NCI-H1694 treated with DMSO at 0.1 percent for 48 hours (cell line): ENCODE results near the gene HSFX3.
"Not testable (repeated sequence)": the region's sequence is repeated elsewhere in the genome, so short reads cannot be mapped to it uniquely, and the experiment has no call there.

ENCODE experiments used
- DNase-seq: peaks from one replicate; lab custom pipeline; 2025; lab: John Stamatoyannopoulos, UW

The HSFX3 gene

GRCh38 chrX:149549701-149550100 is at the start of gene HSFX3:
HSFX3 (minus strand) TSS chrX:149549924; CDS start chrX:149549852, 72 bp downstream.
- not testable (repeated sequence) for DNase-seq

- DNase-seq = not testable (repeated sequence)
Measured at GRCh38 chrX:149598603-149599002, 48.9 kb upstream of the HSFX3 start.

GRCh38 chrX:149595943-149596342 is 46.2 kb upstream of the HSFX3 start:
- not testable (repeated sequence) for DNase-seq

GRCh38 chrX:149595214-149595613 is 45.5 kb upstream of the HSFX3 start, which contains the start of gene HSFX2:
HSFX2 (minus strand) TSS chrX:149595314; CDS start chrX:149594700, 614 bp downstream.
- DNase-seq = not testable (repeated sequence)

- not testable (repeated sequence) for DNase-seq
Measured at GRCh38 chrX:149590993-149591392, 41.3 kb upstream of the HSFX3 start.

- not testable (repeated sequence) for DNase-seq
Measured at GRCh38 chrX:149587359-149587758, 37.6 kb upstream of the HSFX3 start, which contains the start of gene MAGEA9B. MAGEA9B (minus strand) TSS chrX:149587459; CDS start chrX:149583179, 4,280 bp downstream.

GRCh38 chrX:149585631-149586030 is 35.9 kb upstream of the HSFX3 start:
- DNase-seq = not testable (repeated sequence)

- not testable (repeated sequence) for DNase-seq
Measured at GRCh38 chrX:149573456-149573855, 23.7 kb upstream of the HSFX3 start.

- no peak for DNase-seq
Measured at GRCh38 chrX:149572743-149573142, 23.0 kb upstream of the HSFX3 start.

- DNase-seq = no peak
Measured at GRCh38 chrX:149571770-149572169, 22.0 kb upstream of the HSFX3 start.

- DNase-seq = no peak
Measured at GRCh38 chrX:149570668-149571067, 20.9 kb upstream of the HSFX3 start.

- DNase-seq = no peak
Measured at GRCh38 chrX:149569770-149570169, 20.0 kb upstream of the HSFX3 start.

GRCh38 chrX:149568701-149569296 is 19.1 kb upstream of the HSFX3 start:
- no peak for DNase-seq

GRCh38 chrX:149567621-149568417 is 18.1 kb upstream of the HSFX3 start:
- DNase-seq = no peak

GRCh38 chrX:149563359-149563758 is 13.6 kb upstream of the HSFX3 start:
- no peak for DNase-seq

GRCh38 chrX:149555251-149555650 is 5.5 kb upstream of the HSFX3 start:
- DNase-seq = not testable (repeated sequence)

GRCh38 chrX:149551939-149552248 is 2.2 kb upstream of the HSFX3 start:
- DNase-seq = not testable (repeated sequence)

GRCh38 chrX:149551245-149551938 is 1.7 kb upstream of the HSFX3 start:
- not testable (repeated sequence) for DNase-seq

GRCh38 chrX:149550454-149550853 is 730 bp upstream of the HSFX3 start:
- not testable (repeated sequence) for DNase-seq

- not testable (repeated sequence) for DNase-seq
Measured at GRCh38 chrX:149547782-149548181, 1.9 kb downstream of the HSFX3 start.

- DNase-seq = not testable (repeated sequence)
Measured at GRCh38 chrX:149546962-149547361, 2.8 kb downstream of the HSFX3 start.
